H1 (cell line): ENCODE data around the gene HFM1. TPM values are rescaled to one million over a fixed set of nuclear protein-coding genes. Genes with fewer than 3 reads are reported as not detected.

ENCODE experiments used
- CTCF ChIA-PET: fragments of 300-600 bp; sonication (Branson Sonifier 250); formaldehyde crosslinking; loops from one replicate; lab custom pipeline; 2021; ENCODE audit not compliant: partially characterized antibody; lab: Charles Lee
- POLR2A ChIA-PET: fragments of 300-600 bp; sonication (Branson Sonifier 250); formaldehyde crosslinking; loops from one replicate; lab custom pipeline; 2021; ENCODE audit warnings: inconsistent platforms; ENCODE audit not compliant: partially characterized antibody; lab: Charles Lee
- DNase-seq, 2 experiments: peaks; one replicate each; pipeline versions ENCODE4 v3.0.0 to v3.0.0-alpha.2; 2010 to 2022; ENCODE audit warnings: low spot score in 2 of 2, low read depth in 1 of 2, mixed read lengths in 1 of 2
- FAIRE-seq: peaks from 2 replicates; lab custom pipeline; 2011; peaks lifted over from hg19 to GRCh38; lab: Jason Lieb, UNC
- H2AFZ ChIP-seq: 2 replicates; pipeline ENCODE4 v1.8.1; 2012; ENCODE audit warnings: low read length, inconsistent platforms
- H2AK5ac ChIP-seq: 2 replicates; pipeline ENCODE4 v1.6.1; 2013; ENCODE audit warnings: low read depth, low read length
- H2BK120ac ChIP-seq: replicated peaks from 2 replicates; pipeline ENCODE3; 2013; ENCODE audit warnings: low read depth, low read length, inconsistent platforms
- H2BK12ac ChIP-seq: 2 replicates; pipeline ENCODE4 v1.6.1; 2013; ENCODE audit warnings: low read depth, low read length
- H2BK15ac ChIP-seq: 2 replicates; pipeline ENCODE4 v1.6.1; 2013; ENCODE audit warnings: low read length
- H2BK20ac ChIP-seq: 2 replicates; pipeline ENCODE4 v1.6.1; 2013; ENCODE audit warnings: low read length
- H2BK5ac ChIP-seq: 2 replicates; pipeline ENCODE4 v1.6.1; 2013; ENCODE audit warnings: low read depth, low read length
- H3K14ac ChIP-seq: 2 replicates; pipeline ENCODE4 v1.6.1; 2013; ENCODE audit warnings: inconsistent platforms; ENCODE audit not compliant: insufficient read length
- H3K18ac ChIP-seq: 2 replicates; pipeline ENCODE4 v1.6.1; 2013; ENCODE audit warnings: low read length; ENCODE audit errors: extremely low read depth
- H3K23ac ChIP-seq: 2 replicates; pipeline ENCODE4 v1.6.1; 2013; ENCODE audit warnings: inconsistent platforms; ENCODE audit not compliant: insufficient read length
- H3K23me2 ChIP-seq: 2 replicates; pipeline ENCODE4 v1.6.1; 2013; ENCODE audit warnings: low read depth, low read length
- H3K27ac ChIP-seq: 2 replicates; pipeline ENCODE4 v1.6.1; 2011; ENCODE audit warnings: low read depth, low read length, inconsistent platforms
- H3K27me3 ChIP-seq, 4 experiments: replicated peaks in 1 of 4; 1 replicate in 1 of 4; 2 replicates in 3 of 4; pipeline versions ENCODE4 v1.6.1 to v1.8.1; 2011 to 2013; ENCODE audit warnings: low read length in 3 of 4, mild to moderate bottlenecking in 3 of 4, inconsistent platforms in 2 of 4, mixed read lengths in 2 of 4, moderate library complexity in 1 of 4; ENCODE audit not compliant: control insufficient read depth in 3 of 4, insufficient read depth in 3 of 4; ENCODE audit errors: extremely low read depth in 1 of 4
- H3K36me3 ChIP-seq, 4 experiments: 2 replicates each; pipeline versions ENCODE4 v1.6.1 to v1.8.1; 2011 to 2013; ENCODE audit warnings: mild to moderate bottlenecking in 4 of 4, low read length in 3 of 4, moderate library complexity in 2 of 4, control low read depth in 1 of 4, inconsistent platforms in 1 of 4; ENCODE audit not compliant: insufficient read depth in 4 of 4, control insufficient read depth in 2 of 4
- H3K4ac ChIP-seq: replicated peaks from 2 replicates; pipeline ENCODE3; 2013; ENCODE audit warnings: low read length, low read depth, mixed read lengths, inconsistent platforms; ENCODE audit not compliant: insufficient read length
- H3K4me1 ChIP-seq, 4 experiments: replicated peaks in 1 of 4; 1 replicate in 1 of 4; 2 replicates in 3 of 4; pipeline versions ENCODE4 v1.6.1 to v1.8.1; 2011 to 2013; ENCODE audit warnings: low read length in 3 of 4, inconsistent platforms in 2 of 4, mixed read lengths in 1 of 4; ENCODE audit not compliant: insufficient read depth in 4 of 4, control insufficient read depth in 3 of 4
- H3K4me2 ChIP-seq, 2 experiments: 2 replicates each; pipeline versions ENCODE4 v1.6.1 to v1.8.1; 2011 to 2013; ENCODE audit warnings: low read depth in 2 of 2, low read length in 2 of 2, control low read depth in 1 of 2, inconsistent platforms in 1 of 2, mild to moderate bottlenecking in 1 of 2; ENCODE audit not compliant: insufficient read depth in 1 of 2
- H3K4me3 ChIP-seq, 4 experiments: fragments of 200-600, 300-600 bp in 1 of 4; sonication (generic), shearing (Covaris generic), sonication (Bioruptor Twin) in 1 of 4; 2 replicates each; pipeline versions ENCODE4 v1.5.1 to v1.8.1; 2011 to 2016; ENCODE audit warnings: low read length in 4 of 4, low read depth in 3 of 4, control low read depth in 2 of 4, inconsistent platforms in 2 of 4, mild to moderate bottlenecking in 2 of 4, mixed read lengths in 1 of 4, moderate library complexity in 1 of 4; ENCODE audit not compliant: insufficient read depth in 2 of 4; ENCODE audit errors: extremely low read depth in 1 of 4
- H3K56ac ChIP-seq: replicated peaks from 2 replicates; pipeline ENCODE3; 2013; ENCODE audit warnings: low read depth, mild to moderate bottlenecking, mixed read lengths, low read length, inconsistent platforms; ENCODE audit not compliant: insufficient read length
- H3K79me1 ChIP-seq: 2 replicates; pipeline ENCODE4 v1.6.1; 2013; ENCODE audit warnings: low read depth, low read length, control low read depth
- H3K79me2 ChIP-seq, 2 experiments: 2 replicates each; pipeline versions ENCODE4 v1.6.1 to v1.8.1; 2012 to 2013; ENCODE audit warnings: low read length in 2 of 2, mild to moderate bottlenecking in 2 of 2, inconsistent platforms in 1 of 2; ENCODE audit not compliant: insufficient read depth in 2 of 2, control insufficient read depth in 1 of 2
- H3K9ac ChIP-seq, 4 experiments: replicated peaks in 1 of 4; 1 replicate in 1 of 4; 2 replicates in 3 of 4; pipeline versions ENCODE4 v1.6.1 to v1.8.1; 2011 to 2013; ENCODE audit warnings: low read depth in 3 of 4, low read length in 3 of 4, control low read depth in 2 of 4, mild to moderate bottlenecking in 2 of 4, moderate library complexity in 2 of 4, inconsistent platforms in 1 of 4; ENCODE audit errors: extremely low read depth in 1 of 4
- H3K9me3 ChIP-seq, 2 experiments: 2 replicates each; pipeline versions ENCODE4 v1.6.1 to v1.8.1; 2012 to 2013; ENCODE audit warnings: mild to moderate bottlenecking in 2 of 2, moderate library complexity in 2 of 2, control low read depth in 1 of 2, inconsistent platforms in 1 of 2, low read depth in 1 of 2, low read length in 1 of 2, mixed read lengths in 1 of 2; ENCODE audit not compliant: insufficient read depth in 2 of 2
- H4K20me1 ChIP-seq, 2 experiments: replicated peaks in 1 of 2; 2 replicates each; pipeline versions ENCODE3 to v1.8.1; 2011 to 2013; ENCODE audit warnings: inconsistent platforms in 2 of 2, low read length in 2 of 2, mild to moderate bottlenecking in 1 of 2; ENCODE audit not compliant: insufficient read depth in 2 of 2, control insufficient read depth in 1 of 2
- H4K5ac ChIP-seq: 2 replicates; pipeline ENCODE4 v1.6.1; 2013; ENCODE audit warnings: low read length, low read depth, mixed read lengths, inconsistent platforms; ENCODE audit not compliant: insufficient read length
- H4K8ac ChIP-seq: 2 replicates; pipeline ENCODE4 v1.8.0; 2013; ENCODE audit warnings: mild to moderate bottlenecking, moderate library complexity, low read length, inconsistent platforms; ENCODE audit not compliant: insufficient read depth; ENCODE audit errors: extremely low read depth
- H4K91ac ChIP-seq: replicated peaks from 2 replicates; pipeline ENCODE3; 2013; ENCODE audit warnings: low read length, mixed read lengths, inconsistent platforms; ENCODE audit not compliant: insufficient read length
- BCL11A ChIP-seq, 2 experiments: IDR thresholded peaks; one replicate each; pipeline ENCODE4 v1.6.1; 2011; ENCODE audit warnings: low read depth in 2 of 2, low read length in 2 of 2, mild to moderate bottlenecking in 2 of 2
- BRCA1 ChIP-seq: IDR thresholded peaks from 2 replicates; pipeline ENCODE4 v1.6.1; 2012; ENCODE audit warnings: low read depth, low read length, improper control_type of control experiment
- CHD1 ChIP-seq: IDR thresholded peaks from 2 replicates; pipeline ENCODE4 v1.6.1; 2012; ENCODE audit warnings: low read depth, low read length, improper control_type of control experiment
- EZH2 ChIP-seq: fragments of 200-600 bp; sonication (generic); IDR thresholded peaks from 2 replicates; pipeline ENCODE4 v1.7.1; 2012; ENCODE audit warnings: low read depth, mild to moderate bottlenecking, moderate library complexity, low read length, inconsistent platforms; ENCODE audit not compliant: severe bottlenecking
- JUND ChIP-seq: IDR thresholded peaks from 2 replicates; pipeline ENCODE4 v1.6.1; 2011; ENCODE audit warnings: mild to moderate bottlenecking, improper control_type of control experiment, low read length
- NANOG ChIP-seq: IDR thresholded peaks from 2 replicates; pipeline ENCODE4 v1.6.1; 2011; ENCODE audit warnings: low read length, low read depth, mild to moderate bottlenecking, inconsistent platforms; ENCODE audit not compliant: insufficient read depth, poor library complexity, severe bottlenecking
- POLR2AphosphoS5 ChIP-seq: IDR thresholded peaks from 2 replicates; pipeline ENCODE4 v1.6.1; 2011; ENCODE audit warnings: low read depth, low read length
- RBBP5 ChIP-seq: IDR thresholded peaks from 2 replicates; pipeline ENCODE4 v1.7.1; 2012; ENCODE audit warnings: low read depth, mild to moderate bottlenecking, inconsistent platforms, low read length, moderate library complexity, borderline replicate concordance
- SAP30 ChIP-seq: fragments of 300-600 bp; sonication (generic); IDR thresholded peaks from 2 replicates; pipeline ENCODE4 v1.7.1; 2012; ENCODE audit warnings: low read length, moderate library complexity, mild to moderate bottlenecking, inconsistent platforms; ENCODE audit not compliant: insufficient read depth, insufficient replicate concordance
- SIN3A ChIP-seq, 2 experiments: IDR thresholded peaks in 1 of 2; conservative IDR thresholded peaks in 1 of 2; 2 replicates each; pipeline ENCODE4 v1.6.1; 2011 to 2012; ENCODE audit warnings: low read length in 2 of 2, improper control_type of control experiment in 1 of 2, low read depth in 1 of 2, mild to moderate bottlenecking in 1 of 2
- SUZ12 ChIP-seq: fragments of 200-600 bp; sonication (generic); IDR thresholded peaks from 2 replicates; pipeline ENCODE4 v1.6.1; 2012; ENCODE audit warnings: mild to moderate bottlenecking, inconsistent platforms, low read length, moderate library complexity, mixed read lengths
- TCF12 ChIP-seq: IDR thresholded peaks from 2 replicates; pipeline ENCODE4 v1.6.1; 2011; ENCODE audit warnings: low read depth, mild to moderate bottlenecking, low read length
- TEAD4 ChIP-seq: IDR thresholded peaks from 2 replicates; pipeline ENCODE4 v1.6.1; 2012; ENCODE audit warnings: low read depth, low read length, inconsistent platforms, mixed read lengths
- WGBS, 2 experiments: shearing (Covaris generic) in 1 of 2; methylation state at CpG; one replicate each; pipeline versions ENCODE4 v1.1.6 to v1.1.7; 2013 to 2015; ENCODE audit warnings: low lambda C conversion rate in 2 of 2, mixed read lengths in 2 of 2, inconsistent platforms in 1 of 2, low coverage in 1 of 2, missing lambda C conversion rate in 1 of 2; ENCODE audit not compliant: insufficient replicate concordance in 2 of 2, insufficient coverage in 1 of 2, insufficient read length in 1 of 2; ENCODE audit errors: extremely low coverage in 1 of 2, missing lambda C conversion rate in 1 of 2; 5-methylcytosine and 5-hydroxymethylcytosine counted together
- polyA plus RNA-seq, 7 experiments: library from polyadenylated mRNA; depleted of rRNA in 3 of 7; stranded (reverse) in 5 of 7; unstranded in 2 of 7; fragments of >200 nt in 5 of 7; fragments of 200-250 nt in 2 of 7; gene quantifications; 1 replicate in 5 of 7; 2 replicates in 1 of 7; 4 replicates in 1 of 7; pipeline versions ENCODE4 v1.2.1 to v1.2.3, GENCODE V29; 2011 to 2013; ENCODE audit warnings: missing spikeins in 2 of 7, mixed read lengths in 2 of 7
- total RNA-seq: library from RNA; stranded (reverse); fragmentation: NEBNext Ultra II Directional; extraction: Animal tissue kit (Norgen Biotek cat#: 25700); gene quantifications from 2 replicates; pipeline ENCODE4 v1.2.1, GENCODE V29; 2021
- TF ChIP-seq, protein P1 (sequence below): IDR thresholded peaks from 2 replicates; pipeline ENCODE4 v1.6.1; 2011; ENCODE audit warnings: low read depth, mild to moderate bottlenecking, low read length; ENCODE audit not compliant: insufficient read depth

Gene HFM1
- total and polyA plus RNA-seq, 2 of the 8 experiments (the other 6 are each of a cell fraction or from before 2014, with no cell fraction given), result 0.23 to 1.2 TPM

DNA sequence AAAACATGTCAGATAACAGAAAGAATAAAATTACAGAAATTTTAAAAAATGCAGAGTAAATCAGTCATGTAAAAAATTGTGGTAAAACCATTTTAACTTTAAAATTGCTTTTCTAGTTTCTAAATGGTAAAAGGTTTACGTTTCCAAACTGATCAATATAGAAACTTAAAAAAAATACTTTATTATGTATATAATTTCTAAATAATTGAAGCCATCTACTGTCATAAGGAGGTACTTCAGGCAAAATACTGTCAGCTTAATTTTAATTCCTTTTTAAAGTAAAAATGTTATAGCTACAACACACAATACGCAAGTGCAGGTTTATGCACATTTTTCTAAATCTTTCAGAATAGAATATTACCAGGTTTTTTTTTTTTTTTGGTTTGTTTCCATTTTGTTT lies 159.9 kb downstream of the HFM1 start:
- H2AFZ ChIP-seq, result no peak overlapping the region
- H3K79me1 ChIP-seq, result no peaks in the 10 kb centered on the region
- H4K91ac ChIP-seq, result no peak overlapping the region
- no peak overlapping the region for H2AK5ac ChIP-seq
- 93% methylated on average over 2 of the region's 2 CpGs; no CpG with 5 or more reads in 1 of the 2 experiments for WGBS, 2 experiments
- H3K18ac ChIP-seq, result no peak overlapping the region
- H3K9ac ChIP-seq, result no peak overlapping the region
- no peaks in the 10 kb centered on the region for H3K4me1 ChIP-seq
- no peaks in the 10 kb centered on the region for H3K36me3 ChIP-seq
- H2BK20ac ChIP-seq, result no peak overlapping the region
- ChIA-PET CTCF (interaction anchor here (0.6 to 1.7 kb wide), 9 partner anchors 8 to 576 kb away, joined by 3 to 13 read pairs (median 3); no protein-coding TSS in a partner anchor), POLR2A (no interaction called here)
- H3K4me2 ChIP-seq, result no peak overlapping the region
- no peak overlapping the region for H3K4ac ChIP-seq
- no peak overlapping the region for H3K27ac ChIP-seq
- FAIRE-seq (no peak), DNase-seq (no peak)
- no peaks in the 10 kb centered on the region for H3K79me2 ChIP-seq
- H2BK12ac ChIP-seq, result no peak overlapping the region
- H3K9me3 ChIP-seq, result no peaks in the 10 kb centered on the region
- H4K5ac ChIP-seq, result no peak overlapping the region
- H2BK15ac ChIP-seq, result no peak overlapping the region
- H3K56ac ChIP-seq, result no peak overlapping the region
- H4K8ac ChIP-seq, result no peak overlapping the region
- no peak overlapping the region for H3K14ac ChIP-seq
- no peaks in the 10 kb centered on the region for H3K23me2 ChIP-seq
- H3K23ac ChIP-seq, result no peak overlapping the region
- H3K27me3 ChIP-seq, result no peaks in the 10 kb centered on the region
- H2BK5ac ChIP-seq, result no peak overlapping the region
- no peaks in the 10 kb centered on the region for H4K20me1 ChIP-seq
- no peak overlapping the region for H3K4me3 ChIP-seq
- no peak overlapping the region for H2BK120ac ChIP-seq
- no peak for TF ChIP-seq SUZ12
- TF ChIP-seq, protein P1, sequence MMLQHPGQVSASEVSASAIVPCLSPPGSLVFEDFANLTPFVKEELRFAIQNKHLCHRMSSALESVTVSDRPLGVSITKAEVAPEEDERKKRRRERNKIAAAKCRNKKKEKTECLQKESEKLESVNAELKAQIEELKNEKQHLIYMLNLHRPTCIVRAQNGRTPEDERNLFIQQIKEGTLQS, result no peak
- TF ChIP-seq BRCA1, result no peak
- no peak for TF ChIP-seq BCL11A (IDR thresholded peaks at IDR 0.05; ENCODE audit: low read depth in 2 of 2, low read length in 2 of 2)
- no peak for TF ChIP-seq EZH2
- no peak for TF ChIP-seq TCF12
- TF ChIP-seq RBBP5, result no peak
- TF ChIP-seq POLR2AphosphoS5, result no peak
- TF ChIP-seq NANOG, result no peak
- no peak for TF ChIP-seq JUND
- TF ChIP-seq SAP30, result no peak
- TF ChIP-seq TEAD4, result no peak
- no peak for TF ChIP-seq CHD1
- no peak for TF ChIP-seq SIN3A (conservative IDR thresholded peaks at IDR 0.05 in 1 of 2, IDR thresholded peaks at IDR 0.05 in 1 of 2; ENCODE audit: low read depth in 1 of 2, low read length in 2 of 2)
